Left lung (tissue), 10 donors: Measurements from ENCODE around the gene ACER3. TPM values are rescaled to one million over a fixed set of nuclear protein-coding genes. Genes with fewer than 3 reads are reported as not detected.

Experiments used
- ATAC-seq: fragments of 200-7000 bp; cut with Tn5 transposase; one replicate; pipeline ENCODE4 v1.9.1; 2020; ENCODE audit warnings: moderate library complexity
- DNase-seq, 4 donors: peaks; one replicate each; pipeline ENCODE4 v3.0.0-alpha.2; 2013 to 2020
- H3K27ac ChIP-seq, 2 donors: fragments of 200-600 bp; sonication (generic) in 1 of 2; one replicate each; pipeline versions ENCODE4 v1.5.0 to v1.8.0; 2020 to 2021
- H3K27me3 ChIP-seq, 2 donors: fragments of 200-600 bp; sonication (generic) in 1 of 2; one replicate each; pipeline versions ENCODE4 v1.5.0 to v1.8.0; 2020 to 2021
- H3K36me3 ChIP-seq, 2 donors: fragments of 200-600 bp; sonication (generic) in 1 of 2; one replicate each; pipeline versions ENCODE4 v1.5.0 to v1.8.0; 2020 to 2021
- H3K4me1 ChIP-seq, 2 donors: fragments of 200-600 bp; one replicate each; pipeline ENCODE4 v1.8.0; 2021
- H3K4me3 ChIP-seq, 2 donors: fragments of 200-600 bp; sonication (generic) in 1 of 2; one replicate each; pipeline versions ENCODE4 v1.5.0 to v1.8.0; 2020 to 2021; ENCODE audit warnings: mild to moderate bottlenecking in 1 of 2
- H3K9me3 ChIP-seq, 2 donors: fragments of 200-600 bp; sonication (generic) in 1 of 2; one replicate each; pipeline versions ENCODE4 v1.5.0 to v1.8.0; 2020 to 2021
- CTCF ChIP-seq, 2 donors: fragments of 200-600 bp; sonication (generic) in 1 of 2; IDR thresholded peaks; one replicate each; pipeline versions ENCODE4 v1.5.0 to v1.8.0; 2021; ENCODE audit warnings: antibody characterized with exemption in 2 of 2
- intact Hi-C, 2 donors: fragments of 100-400 bp; cut with DNase I; formaldehyde crosslinking; loops; one replicate each; pipeline versions ENCODE4 v1.11.2 to v1.14.2; 2022
- polyA plus RNA-seq, 6 donors: library from polyadenylated mRNA; unstranded; fragments of 120-200 nt; gene quantifications; one replicate each; pipeline ENCODE4 v1.2.1, GENCODE V29; 2013; ENCODE audit not compliant: insufficient read length in 6 of 6
- total RNA-seq, 2 donors: library from RNA; stranded (reverse); fragmentation: NEBNext Ultra II Directional; extraction: Animal tissue kit (Norgen Biotek cat#: 25700); gene quantifications; one replicate each; pipeline ENCODE4 v1.2.1, GENCODE V29; 2021
- donor health status: DM: no; HTN: yes; CAD: no.
- donor health status: DM: no; HTN: no; CAD: no.

The ACER3 gene
- total and polyA plus RNA-seq, 8 donors = 17.5 to 46.5 (median 24.6) TPM

- intact Hi-C loops = loop anchor here in 1 of 2 donors (5.0 kb wide), 1 partner anchor 38 kb away; no protein-coding TSS in a partner anchor
- DNase-seq = no peak
- no peaks in the 10 kb centered on the region for H3K9me3 ChIP-seq
- no peak for ATAC-seq
- no peak for TF ChIP-seq CTCF (IDR thresholded peaks at IDR 0.05)
- H3K27ac ChIP-seq = no peak overlapping the region
- H3K4me3 ChIP-seq = no peak overlapping the region
- H3K4me1 ChIP-seq = peaks cover 0 to 15% of the 10 kb centered on the region in 2 donors
- H3K27me3 ChIP-seq = peaks cover 0 to 23% of the 10 kb centered on the region in 2 donors
- H3K36me3 ChIP-seq = no peaks in the 10 kb centered on the region
Measured at GRCh38 chr11:77049026-77049425, 188.3 kb downstream of the ACER3 start.

- TF ChIP-seq CTCF (IDR thresholded peaks at IDR 0.05) = no peak
- ATAC-seq = no peak
- H3K36me3 ChIP-seq = no peaks in the 10 kb centered on the region
- H3K9me3 ChIP-seq = peaks cover 0 to 8% of the 10 kb centered on the region in 2 donors
- H3K27me3 ChIP-seq = no peaks in the 10 kb centered on the region
- H3K27ac ChIP-seq = no peak overlapping the region
- no peak overlapping the region for H3K4me3 ChIP-seq
- H3K4me1 ChIP-seq = peaks cover 0 to 7% of the 10 kb centered on the region in 2 donors
- no peak for DNase-seq
- intact Hi-C loops = no loop called here
Measured at GRCh38 chr11:77051511-77051910, 190.8 kb downstream of the ACER3 start.

GRCh38 chr11:77052518-77052917 lies 191.8 kb downstream of the ACER3 start:
- H3K4me1 ChIP-seq = no peaks in the 10 kb centered on the region
- DNase-seq (no peak), ATAC-seq (no peak)
- H3K9me3 ChIP-seq = peaks cover 0 to 17% of the 10 kb centered on the region in 2 donors
- H3K27ac ChIP-seq = no peak overlapping the region
- H3K36me3 ChIP-seq = no peaks in the 10 kb centered on the region
- H3K4me3 ChIP-seq = no peak overlapping the region
- intact Hi-C loops = no loop called here
- TF ChIP-seq CTCF (IDR thresholded peaks at IDR 0.05) = no peak
- no peaks in the 10 kb centered on the region for H3K27me3 ChIP-seq

GRCh38 chr11:77053217-77054015 lies 192.7 kb downstream of the ACER3 start:
- DNase-seq = no peak
- ATAC-seq = no peak
- Histone ChIP-seq H3K4me1 (no peaks in the 10 kb centered on the region), H3K27ac (no peak overlapping the region), H3K27me3 (no peaks in the 10 kb centered on the region), H3K36me3 (no peaks in the 10 kb centered on the region), H3K9me3 (peaks cover 0 to 19% of the 10 kb centered on the region in 2 donors), H3K4me3 (no peak overlapping the region)
- intact Hi-C loops = no loop called here
- TF ChIP-seq CTCF (IDR thresholded peaks at IDR 0.05) = no peak

GRCh38 chr11:77054084-77054483 lies 193.4 kb downstream of the ACER3 start:
- no peak for DNase-seq
- H3K36me3 ChIP-seq = no peaks in the 10 kb centered on the region
- H3K27ac ChIP-seq = no peak overlapping the region
- no peak for ATAC-seq
- H3K4me3 ChIP-seq = no peak overlapping the region
- no peaks in the 10 kb centered on the region for H3K27me3 ChIP-seq
- intact Hi-C loops = no loop called here
- TF ChIP-seq CTCF (IDR thresholded peaks at IDR 0.05) = no peak
- no peaks in the 10 kb centered on the region for H3K4me1 ChIP-seq
- peaks cover 0 to 19% of the 10 kb centered on the region in 2 donors for H3K9me3 ChIP-seq
